CD14-positive monocyte (primary cell): ENCODE measurements around the gene CCDC182. TPM values are rescaled to one million over a fixed set of nuclear protein-coding genes. Genes with fewer than 3 reads are reported as not detected.

ENCODE experiments used
- DNase-seq, 3 donors: peaks; one replicate each; pipeline ENCODE4 v3.0.0-alpha.2; 2011 to 2022
- H2AFZ ChIP-seq: 2 replicates; pipeline ENCODE4 v1.6.0; 2012; ENCODE audit warnings: mild to moderate bottlenecking, low read depth, low read length, inconsistent platforms; ENCODE audit not compliant: insufficient read depth, poor library complexity, severe bottlenecking
- H3K27ac ChIP-seq, 2 donors: 1 replicate in 1 of 2; 2 replicates in 1 of 2; pipeline ENCODE4 v1.5.1; 2012 to 2013; ENCODE audit warnings: low read length in 2 of 2, control low read depth in 1 of 2, inconsistent platforms in 1 of 2, low read depth in 1 of 2, mild to moderate bottlenecking in 1 of 2
- H3K27me3 ChIP-seq, 2 donors: one replicate each; pipeline versions ENCODE4 v1.6.0 to v1.6.1; 2011 to 2013; ENCODE audit warnings: low read length in 2 of 2; ENCODE audit not compliant: control insufficient read depth in 2 of 2, insufficient read depth in 2 of 2
- H3K36me3 ChIP-seq, 2 donors: replicated peaks in 1 of 2; 1 replicate in 1 of 2; 2 replicates in 1 of 2; pipeline versions ENCODE4 v1.5.1 to v1.6.1; 2012 to 2013; ENCODE audit warnings: low read length in 2 of 2, control low read depth in 1 of 2, inconsistent platforms in 1 of 2, mild to moderate bottlenecking in 1 of 2; ENCODE audit not compliant: insufficient read depth in 2 of 2, control insufficient read depth in 1 of 2
- H3K4me1 ChIP-seq, 2 donors: 1 replicate in 1 of 2; 2 replicates in 1 of 2; pipeline versions ENCODE4 v1.5.1 to v1.6.1; 2012 to 2013; ENCODE audit warnings: low read length in 2 of 2, control low read depth in 1 of 2, inconsistent platforms in 1 of 2, mild to moderate bottlenecking in 1 of 2, moderate library complexity in 1 of 2; ENCODE audit not compliant: insufficient read depth in 2 of 2, control insufficient read depth in 1 of 2
- H3K4me2 ChIP-seq: replicated peaks from 2 replicates; pipeline ENCODE3; 2012; ENCODE audit warnings: low read length, moderate library complexity, mild to moderate bottlenecking; ENCODE audit not compliant: poor library complexity, severe bottlenecking; ENCODE audit errors: extremely low read depth
- H3K4me3 ChIP-seq, 3 experiments: fragments of 200-600 bp in 1 of 3; sonication (generic) in 1 of 3; replicated peaks in 1 of 3; 1 replicate in 2 of 3; 2 replicates in 1 of 3; pipeline ENCODE4 v1.5.1; 2011 to 2013; ENCODE audit warnings: low read length in 3 of 3, mild to moderate bottlenecking in 3 of 3, control low read depth in 2 of 3, low read depth in 2 of 3, inconsistent platforms in 1 of 3, moderate library complexity in 1 of 3
- H3K79me2 ChIP-seq: 2 replicates; pipeline ENCODE4 v1.6.0; 2012; ENCODE audit warnings: mild to moderate bottlenecking, control low read depth, inconsistent platforms, low read length, moderate library complexity; ENCODE audit not compliant: insufficient read depth
- H3K9ac ChIP-seq: 2 replicates; pipeline ENCODE4 v1.6.0; 2017; ENCODE audit warnings: low read length, mild to moderate bottlenecking; ENCODE audit not compliant: insufficient read depth, poor library complexity, severe bottlenecking
- H3K9me3 ChIP-seq, 2 donors: replicated peaks in 1 of 2; 1 replicate in 1 of 2; 2 replicates in 1 of 2; pipeline versions ENCODE4 v1.5.1 to v1.6.1; 2012 to 2013; ENCODE audit warnings: low read length in 2 of 2, control low read depth in 1 of 2; ENCODE audit not compliant: control insufficient read depth in 1 of 2, insufficient read depth in 1 of 2
- H4K20me1 ChIP-seq: 2 replicates; pipeline ENCODE4 v1.6.0; 2012; ENCODE audit warnings: mild to moderate bottlenecking, low read length, control low read depth, moderate library complexity; ENCODE audit not compliant: insufficient read depth
- H3K27ac Mint-ChIP-seq, 7 donors: one replicate each; pipeline ENCODE4 v1.8.0; 2020; ENCODE audit warnings: mild to moderate bottlenecking in 7 of 7, mixed read lengths in 7 of 7, moderate library complexity in 6 of 7, inconsistent platforms in 2 of 7
- H3K27me3 Mint-ChIP-seq, 3 donors: one replicate each; pipeline ENCODE4 v1.8.0; 2021 to 2022; ENCODE audit warnings: low read depth in 3 of 3, mild to moderate bottlenecking in 3 of 3, mixed read lengths in 3 of 3, moderate library complexity in 3 of 3, inconsistent platforms in 1 of 3
- H3K36me3 Mint-ChIP-seq, 2 donors: one replicate each; pipeline ENCODE4 v1.8.0; 2020; ENCODE audit warnings: mixed read lengths in 2 of 2, inconsistent platforms in 1 of 2, mild to moderate bottlenecking in 1 of 2
- H3K4me1 Mint-ChIP-seq: one replicate; pipeline ENCODE4 v1.8.0; 2020; ENCODE audit warnings: mild to moderate bottlenecking, mixed read lengths
- H3K4me3 Mint-ChIP-seq, 2 donors: one replicate each; pipeline ENCODE4 v1.8.0; 2020; ENCODE audit warnings: mild to moderate bottlenecking in 2 of 2, mixed read lengths in 2 of 2, moderate library complexity in 1 of 2
- H3K9me3 Mint-ChIP-seq, 7 donors: one replicate each; pipeline ENCODE4 v1.8.0; 2020 to 2022; ENCODE audit warnings: mixed read lengths in 7 of 7, mild to moderate bottlenecking in 6 of 7, moderate library complexity in 6 of 7, inconsistent platforms in 2 of 7
- CTCF ChIP-seq: fragments of 200-600 bp; IDR thresholded peaks from one replicate; pipeline ENCODE4 v1.8.0; 2022; ENCODE audit warnings: antibody characterized with exemption, mild to moderate bottlenecking
- WGBS: methylation state at CpG from one replicate; pipeline ENCODE4 v1.1.5; 2013; ENCODE audit warnings: missing lambda C conversion rate; ENCODE audit not compliant: insufficient coverage; 5-methylcytosine and 5-hydroxymethylcytosine counted together
- intact Hi-C, 2 donors: fragments of 100-400 bp; cut with micrococcal nuclease; formaldehyde crosslinking; loops; one replicate each; pipeline versions ENCODE4 v1.15.0 to v1.15.1; 2023
- polyA plus RNA-seq, 3 donors: library from polyadenylated mRNA; depleted of rRNA in 1 of 3; unstranded in 2 of 3; stranded (reverse) in 1 of 3; fragments of 300-500 nt in 2 of 3; fragments of >200 nt in 1 of 3; fragmentation: Illumina TruSeq in 2 of 3; gene quantifications; 1 replicate in 2 of 3; 2 replicates in 1 of 3; pipeline ENCODE4 v1.2.3, GENCODE V29; 2012 to 2021

Gene CCDC182
- polyA plus RNA-seq, 3 donors = not detected

GRCh38 chr17:57740235-57740528, 4.9 kb downstream of the CCDC182 start:
- Mint-ChIP-seq H3K27me3 (peaks cover 0 to 3% (median 1%) of the 10 kb centered on the region in 3 donors), H3K9me3 (no peaks in the 10 kb centered on the region), H3K27ac (no peak overlapping the region), H3K4me1 (peaks cover 13% of the 10 kb centered on the region), H3K36me3 (no peaks in the 10 kb centered on the region), H3K4me3 (no peak overlapping the region)
- no peaks in the 10 kb centered on the region for H3K9me3 ChIP-seq
- peak; percentile 1 for TF ChIP-seq CTCF
- no peak for DNase-seq
- no peak overlapping the region for H3K4me3 ChIP-seq
- intact Hi-C loops = no loop called here
- WGBS = 100% methylated on average over 1 of the region's 2 CpGs
- H3K36me3 ChIP-seq = no peaks in the 10 kb centered on the region
- no peak overlapping the region for H3K27ac ChIP-seq
- H3K79me2 ChIP-seq = no peaks in the 10 kb centered on the region
- no peak overlapping the region for H3K4me2 ChIP-seq
- H3K27me3 ChIP-seq = no peaks in the 10 kb centered on the region
- no peak overlapping the region for H2AFZ ChIP-seq
- H3K4me1 ChIP-seq = peaks cover 11 to 12% of the 10 kb centered on the region in 2 donors
- no peak overlapping the region for H3K9ac ChIP-seq
- H4K20me1 ChIP-seq = no peaks in the 10 kb centered on the region

DNA sequence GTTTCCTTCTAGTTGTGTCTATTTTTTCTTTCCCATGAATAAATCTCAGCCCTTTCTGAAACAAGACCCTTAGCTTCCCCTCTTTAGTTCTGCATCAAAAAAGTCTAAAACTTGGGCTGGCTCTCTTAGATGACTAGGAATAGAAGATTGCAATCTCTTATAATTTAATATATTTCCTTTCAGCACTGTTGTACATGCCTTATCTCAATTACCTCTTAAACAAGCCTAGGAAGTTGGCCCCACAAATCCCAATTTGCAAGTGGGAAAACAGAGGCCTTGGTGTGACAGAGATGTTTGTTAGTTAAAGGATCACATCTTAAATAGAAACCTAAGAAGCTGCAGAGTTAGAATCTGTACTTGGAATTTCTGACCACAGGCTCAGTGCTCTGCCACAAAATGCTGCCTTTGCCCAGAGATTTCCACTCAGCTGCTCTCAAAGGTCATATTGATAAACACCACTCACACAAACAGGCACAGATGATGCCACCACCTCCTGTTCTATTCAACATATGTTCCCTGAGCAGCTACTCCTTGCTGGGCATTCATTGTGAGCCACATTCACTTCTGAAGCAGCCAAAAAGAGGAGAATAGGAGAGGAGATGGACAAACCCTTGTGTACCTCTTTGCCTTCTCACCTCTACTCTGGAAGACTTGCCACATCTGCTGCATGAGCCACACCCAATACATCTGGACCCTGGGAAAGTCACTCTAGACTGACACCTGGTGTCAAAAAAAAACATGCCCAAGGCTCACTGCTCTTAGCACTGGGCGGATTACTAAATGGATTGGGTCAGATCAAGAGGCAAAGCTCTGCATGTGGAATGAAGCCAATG, 5.5 kb downstream of the CCDC182 start:
- TF ChIP-seq CTCF = peak; percentile 12
- Histone ChIP-seq H3K27ac (no peak overlapping the region), H2AFZ (no peak overlapping the region), H3K9me3 (no peaks in the 10 kb centered on the region), H3K36me3 (no peaks in the 10 kb centered on the region), H3K79me2 (no peaks in the 10 kb centered on the region), H3K27me3 (no peaks in the 10 kb centered on the region), H3K4me1 (peaks cover 5 to 6% of the 10 kb centered on the region in 2 donors), H3K4me2 (no peak overlapping the region), H4K20me1 (no peaks in the 10 kb centered on the region), H3K9ac (no peak overlapping the region), H3K4me3 (no peak overlapping the region)
- H3K4me3 Mint-ChIP-seq = no peak overlapping the region
- intact Hi-C loops = no loop called here
- no peaks in the 10 kb centered on the region for H3K9me3 Mint-ChIP-seq
- peaks cover 8% of the 10 kb centered on the region for H3K4me1 Mint-ChIP-seq
- H3K27ac Mint-ChIP-seq = no peak overlapping the region
- DNase-seq = no peak
- H3K36me3 Mint-ChIP-seq = no peaks in the 10 kb centered on the region
- peaks cover 0 to 5% (median 1%) of the 10 kb centered on the region in 3 donors for H3K27me3 Mint-ChIP-seq
- 80% methylated on average over 1 of the region's 1 CpG for WGBS
